Measurements from ENCODE around the gene ZNF621. TPM values are rescaled to one million over a fixed set of nuclear protein-coding genes. Genes with fewer than 3 reads are reported as not detected.
"Not testable (repeated sequence)": the region's sequence is repeated elsewhere in the genome, so short reads cannot be mapped to it uniquely, and the experiment has no call there.

Gene ZNF621
- total RNA-seq, 2 donors from 2014 or later, result 27.1 to 35.6 TPM

- TF ChIP-seq, protein P1, sequence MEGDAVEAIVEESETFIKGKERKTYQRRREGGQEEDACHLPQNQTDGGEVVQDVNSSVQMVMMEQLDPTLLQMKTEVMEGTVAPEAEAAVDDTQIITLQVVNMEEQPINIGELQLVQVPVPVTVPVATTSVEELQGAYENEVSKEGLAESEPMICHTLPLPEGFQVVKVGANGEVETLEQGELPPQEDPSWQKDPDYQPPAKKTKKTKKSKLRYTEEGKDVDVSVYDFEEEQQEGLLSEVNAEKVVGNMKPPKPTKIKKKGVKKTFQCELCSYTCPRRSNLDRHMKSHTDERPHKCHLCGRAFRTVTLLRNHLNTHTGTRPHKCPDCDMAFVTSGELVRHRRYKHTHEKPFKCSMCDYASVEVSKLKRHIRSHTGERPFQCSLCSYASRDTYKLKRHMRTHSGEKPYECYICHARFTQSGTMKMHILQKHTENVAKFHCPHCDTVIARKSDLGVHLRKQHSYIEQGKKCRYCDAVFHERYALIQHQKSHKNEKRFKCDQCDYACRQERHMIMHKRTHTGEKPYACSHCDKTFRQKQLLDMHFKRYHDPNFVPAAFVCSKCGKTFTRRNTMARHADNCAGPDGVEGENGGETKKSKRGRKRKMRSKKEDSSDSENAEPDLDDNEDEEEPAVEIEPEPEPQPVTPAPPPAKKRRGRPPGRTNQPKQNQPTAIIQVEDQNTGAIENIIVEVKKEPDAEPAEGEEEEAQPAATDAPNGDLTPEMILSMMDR (IDR thresholded peaks at IDR 0.05), result no peak
- peaks cover 61% of the 10 kb centered on the region for H3K36me3 ChIP-seq
Measured at GRCh38 chr3:40534283-40534682, 9.5 kb downstream of the ZNF621 start.

DNA sequence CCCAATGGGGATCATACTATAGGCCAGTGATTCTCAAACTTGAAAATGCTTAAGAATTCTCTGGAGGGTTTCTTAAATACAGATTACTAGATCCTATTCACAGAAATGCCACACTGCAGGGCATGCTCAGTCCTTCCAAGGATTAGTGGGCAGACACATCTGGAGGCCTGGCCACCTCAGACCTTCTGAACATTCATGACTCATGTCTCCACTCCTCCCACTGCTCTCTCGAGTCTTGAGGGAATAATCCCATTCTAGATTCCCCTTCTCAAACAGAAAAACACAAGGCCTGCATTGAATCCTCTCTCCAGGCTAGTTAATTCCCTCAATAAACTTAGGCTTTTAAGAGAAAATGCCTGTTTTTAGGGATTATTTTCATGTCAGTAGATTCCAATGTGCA is 22.1 kb downstream of the ZNF621 start:
- Histone ChIP-seq H3K4me3 (no peak overlapping the region), H3K36me3 (no peaks in the 10 kb centered on the region), H3K4me1 (ENCODE audit: control insufficient read depth in 1 of 2, low read depth in 2 of 2) (no peaks in the 10 kb centered on the region), H3K9me3 (no peaks in the 10 kb centered on the region), H3K27me3 (replicated peaks; ENCODE audit: insufficient read depth) (no peaks in the 10 kb centered on the region), H3K27ac (no peak overlapping the region)
- ATAC-seq (ENCODE audit: insufficient number of reproducible peaks, low FRiP score, low read depth) (no peak), DNase-seq (ENCODE audit: low spot score) (no peak)
- TF ChIP-seq, protein P1 (IDR thresholded peaks at IDR 0.05), result no peak

More at GRCh38 chr3:40534283-40534682, 9.5 kb downstream of the ZNF621 start:
- H3K4me3 ChIP-seq, result no peak overlapping the region
- DNase-seq (ENCODE audit: low spot score) (no peak), ATAC-seq (ENCODE audit: insufficient number of reproducible peaks, low FRiP score, low read depth) (no peak)
- H3K27me3 ChIP-seq (replicated peaks; ENCODE audit: insufficient read depth), result no peaks in the 10 kb centered on the region
- no peak overlapping the region for H3K27ac ChIP-seq
- H3K4me1 ChIP-seq (ENCODE audit: control insufficient read depth in 1 of 2, low read depth in 2 of 2), result no peaks in the 10 kb centered on the region
- H3K9me3 ChIP-seq, result peaks cover 44% of the 10 kb centered on the region

DNA sequence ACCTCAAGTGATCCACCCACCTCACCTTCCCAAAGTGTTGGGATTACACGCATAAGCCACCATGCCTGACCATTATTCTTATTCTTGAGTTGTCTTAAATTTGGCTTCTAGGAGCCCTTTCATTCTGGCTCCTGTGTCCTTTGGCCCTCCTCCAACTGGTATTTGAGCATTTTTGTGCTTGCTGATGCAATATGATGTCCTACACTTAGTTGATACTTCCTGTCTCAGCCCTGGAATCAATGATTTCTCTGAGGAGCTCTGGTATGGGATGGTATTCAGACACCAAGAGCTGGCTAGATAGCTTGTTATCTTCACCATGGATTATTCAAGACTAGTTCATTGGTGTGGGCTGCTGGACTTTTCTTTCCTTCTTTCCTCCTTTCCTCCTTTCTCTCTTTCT is 25.4 kb downstream of the ZNF621 start:
- ATAC-seq (ENCODE audit: insufficient number of reproducible peaks, low FRiP score, low read depth), result no peak
- TF ChIP-seq, protein P1 (IDR thresholded peaks at IDR 0.05), result no peak
- Histone ChIP-seq H3K36me3 (no peaks in the 10 kb centered on the region), H3K9me3 (no peaks in the 10 kb centered on the region), H3K4me3 (no peak overlapping the region), H3K27ac (no peak overlapping the region), H3K4me1 (ENCODE audit: control insufficient read depth in 1 of 2, low read depth in 2 of 2) (no peaks in the 10 kb centered on the region), H3K27me3 (replicated peaks; ENCODE audit: insufficient read depth) (no peaks in the 10 kb centered on the region)
- DNase-seq (ENCODE audit: low spot score), result no peak

DNA sequence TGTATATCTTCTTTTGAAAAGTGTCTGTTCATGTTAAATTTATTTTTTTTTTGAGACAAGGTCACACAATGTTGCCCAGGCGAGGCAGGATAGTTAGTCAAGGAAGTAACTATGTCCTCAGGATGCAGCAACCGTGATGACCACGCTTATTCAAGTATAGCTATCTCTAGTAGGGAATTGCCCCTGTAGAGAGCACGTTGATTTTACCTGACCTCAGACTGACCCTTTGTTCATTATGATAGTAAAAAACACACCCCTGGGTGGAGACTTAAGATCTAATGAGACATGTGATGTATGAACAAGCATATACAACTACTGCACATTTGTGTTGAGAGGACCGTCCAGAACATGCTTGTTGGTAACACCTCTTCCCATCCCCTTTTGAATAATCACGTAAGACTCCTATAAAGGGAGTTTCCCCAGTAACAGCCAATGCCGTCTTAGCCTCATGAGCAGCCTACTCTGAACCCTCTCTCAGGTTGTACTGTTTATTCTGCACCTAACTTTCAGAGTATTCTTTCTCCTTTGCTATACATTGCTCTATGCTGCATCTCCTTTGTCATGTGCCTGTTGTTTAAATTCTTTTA is 32.9 kb downstream of the ZNF621 start:
- TF ChIP-seq, protein P1 (IDR thresholded peaks at IDR 0.05), result no peak
- DNase-seq (ENCODE audit: low spot score) (no peak), ATAC-seq (ENCODE audit: insufficient number of reproducible peaks, low FRiP score, low read depth) (no peak)
- Histone ChIP-seq H3K36me3 (no peaks in the 10 kb centered on the region), H3K4me1 (ENCODE audit: control insufficient read depth in 1 of 2, low read depth in 2 of 2) (no peaks in the 10 kb centered on the region), H3K27me3 (replicated peaks; ENCODE audit: insufficient read depth) (no peaks in the 10 kb centered on the region), H3K4me3 (no peak overlapping the region), H3K27ac (no peak overlapping the region), H3K9me3 (no peaks in the 10 kb centered on the region)

DNA sequence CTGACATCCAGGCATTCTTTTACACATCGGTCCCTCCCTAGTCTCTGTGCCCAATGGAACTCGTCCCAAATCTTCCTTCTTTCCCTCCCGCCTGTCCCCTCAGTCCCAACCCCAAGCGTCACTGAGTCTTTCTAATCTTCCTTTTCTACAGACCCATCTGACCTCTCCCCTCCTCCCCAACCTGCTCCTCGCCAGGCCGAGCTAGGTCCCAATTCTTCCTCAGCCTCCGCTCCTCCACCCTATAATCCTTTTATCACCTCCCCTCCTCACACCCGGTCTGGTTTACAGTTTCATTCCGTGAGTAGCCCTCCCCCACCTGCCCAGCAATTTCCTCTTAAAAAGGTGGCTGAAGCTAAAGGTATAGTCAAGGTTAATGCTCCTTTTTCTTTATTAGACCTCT is 37.7 kb downstream of the ZNF621 start:
- not testable (repeated sequence) for H3K4me3 ChIP-seq; H3K4me1 ChIP-seq (ENCODE audit: control insufficient read depth in 1 of 2, low read depth in 2 of 2); H3K27me3 ChIP-seq (replicated peaks; ENCODE audit: insufficient read depth); DNase-seq (ENCODE audit: low spot score); H3K9me3 ChIP-seq; H3K36me3 ChIP-seq; H3K27ac ChIP-seq; ATAC-seq (ENCODE audit: insufficient number of reproducible peaks, low FRiP score, low read depth)

GRCh38 chr3:40565629-40566028 is 40.9 kb downstream of the ZNF621 start:
- not testable (repeated sequence) for H3K27ac ChIP-seq; ATAC-seq (ENCODE audit: insufficient number of reproducible peaks, low FRiP score, low read depth); H3K9me3 ChIP-seq; H3K4me3 ChIP-seq; H3K4me1 ChIP-seq (ENCODE audit: control insufficient read depth in 1 of 2, low read depth in 2 of 2); DNase-seq (ENCODE audit: low spot score); H3K27me3 ChIP-seq (replicated peaks; ENCODE audit: insufficient read depth); H3K36me3 ChIP-seq

Measured in thoracic aorta (tissue), 2 donors.